ENCODE measurements around the gene TADA1. TPM values are rescaled to one million over a fixed set of nuclear protein-coding genes. Genes with fewer than 3 reads are reported as not detected.

The TADA1 gene
- polyA plus RNA-seq, 1 donor (not counting 4 experiments of a cell fraction or from before 2014, with no cell fraction given): 15.0 TPM

- Histone ChIP-seq H3K4me1 (ENCODE audit: control insufficient read depth, extremely low read depth, insufficient read depth, low read length) (no peaks in the 10 kb centered on the region), H3K79me2 (ENCODE audit: control insufficient read depth, insufficient read depth, low read length) (no peaks in the 10 kb centered on the region), H3K4me3 (ENCODE audit: control insufficient read depth in 2 of 3, extremely low read depth in 1 of 3, insufficient read depth in 2 of 3, low read depth in 1 of 3, low read length in 3 of 3) (no peak overlapping the region), H3K36me3 (ENCODE audit: control insufficient read depth in 2 of 2, extremely low read depth in 1 of 2, insufficient read depth in 2 of 2, low read length in 2 of 2) (peaks cover 7 to 13% of the 10 kb centered on the region in 2 experiments), H3K27ac (ENCODE audit: control insufficient read depth, insufficient read depth, low read length) (no peak overlapping the region), H3K9me3 (ENCODE audit: control insufficient read depth, low read depth, low read length) (no peaks in the 10 kb centered on the region), H3K9ac (ENCODE audit: control insufficient read depth, extremely low read depth, insufficient read depth, low read length) (no peak overlapping the region), H3K4me2 (ENCODE audit: control insufficient read depth, extremely low read depth, insufficient read depth, low read depth, low read length) (no peak overlapping the region), H4K20me1 (ENCODE audit: control insufficient read depth, extremely low read depth, insufficient read depth, low read length) (no peaks in the 10 kb centered on the region), H3K9me1 (ENCODE audit: control insufficient read depth, extremely low read depth, insufficient read depth, low read length) (no peaks in the 10 kb centered on the region), H2AFZ (ENCODE audit: control insufficient read depth, low read length) (no peak overlapping the region), H3K27me3 (ENCODE audit: control insufficient read depth, extremely low read depth, insufficient read depth, low read length) (no peaks in the 10 kb centered on the region)
- no peak for DNase-seq (ENCODE audit: low read depth, low spot score)
- no peak for FAIRE-seq
- no peak for TF ChIP-seq CTCF (optimal IDR thresholded peaks at IDR 0.05 in 1 of 3, IDR thresholded peaks at IDR 0.05 in 1 of 3, conservative IDR thresholded peaks at IDR 0.05 in 1 of 3; ENCODE audit: extremely low read depth in 1 of 3, insufficient read depth in 2 of 3, low read length in 3 of 3)
- no peak for TF ChIP-seq EZH2 (IDR thresholded peaks at IDR 0.05; ENCODE audit: low read length)
- dilution Hi-C loops (cut with MboI; ENCODE audit: extremely low pct_ligation_motif_present, low sequenced_read_pairs): loop anchor here (25.0 kb wide), 1 partner anchor 203 kb away; no protein-coding TSS in a partner anchor
These were observed 17.2 kb downstream of the TADA1 start for GRCh38 chr1:166858726-166859419.

GRCh38 chr1:166857995-166858394, 18.1 kb downstream of the TADA1 start:
- DNase-seq (ENCODE audit: low read depth, low spot score) (no peak), FAIRE-seq (no peak)
- no peaks in the 10 kb centered on the region for H3K27me3 ChIP-seq (ENCODE audit: control insufficient read depth, extremely low read depth, insufficient read depth, low read length)
- H3K4me3 ChIP-seq (ENCODE audit: control insufficient read depth in 2 of 3, extremely low read depth in 1 of 3, insufficient read depth in 2 of 3, low read depth in 1 of 3, low read length in 3 of 3): no peak overlapping the region
- no peak overlapping the region for H2AFZ ChIP-seq (ENCODE audit: control insufficient read depth, low read length)
- no peaks in the 10 kb centered on the region for H3K9me1 ChIP-seq (ENCODE audit: control insufficient read depth, extremely low read depth, insufficient read depth, low read length)
- H3K4me2 ChIP-seq (ENCODE audit: control insufficient read depth, extremely low read depth, insufficient read depth, low read depth, low read length): no peak overlapping the region
- H3K79me2 ChIP-seq (ENCODE audit: control insufficient read depth, insufficient read depth, low read length): no peaks in the 10 kb centered on the region
- H3K27ac ChIP-seq (ENCODE audit: control insufficient read depth, insufficient read depth, low read length): no peak overlapping the region
- no peaks in the 10 kb centered on the region for H4K20me1 ChIP-seq (ENCODE audit: control insufficient read depth, extremely low read depth, insufficient read depth, low read length)
- H3K4me1 ChIP-seq (ENCODE audit: control insufficient read depth, extremely low read depth, insufficient read depth, low read length): no peaks in the 10 kb centered on the region
- H3K9ac ChIP-seq (ENCODE audit: control insufficient read depth, extremely low read depth, insufficient read depth, low read length): no peak overlapping the region
- no peak for TF ChIP-seq CTCF (optimal IDR thresholded peaks at IDR 0.05 in 1 of 3, IDR thresholded peaks at IDR 0.05 in 1 of 3, conservative IDR thresholded peaks at IDR 0.05 in 1 of 3; ENCODE audit: extremely low read depth in 1 of 3, insufficient read depth in 2 of 3, low read length in 3 of 3)
- TF ChIP-seq EZH2 (IDR thresholded peaks at IDR 0.05; ENCODE audit: low read length): no peak
- H3K9me3 ChIP-seq (ENCODE audit: control insufficient read depth, low read depth, low read length): no peaks in the 10 kb centered on the region
- H3K36me3 ChIP-seq (ENCODE audit: control insufficient read depth in 2 of 2, extremely low read depth in 1 of 2, insufficient read depth in 2 of 2, low read length in 2 of 2): peaks cover 12 to 14% of the 10 kb centered on the region in 2 experiments
- dilution Hi-C loops (cut with MboI; ENCODE audit: extremely low pct_ligation_motif_present, low sequenced_read_pairs): loop anchor here (25.0 kb wide), 1 partner anchor 204 kb away; no protein-coding TSS in a partner anchor

Data from keratinocyte (primary cell).